GM23338 (cell line): ENCODE results near the gene MLLT11. TPM values are rescaled to one million over a fixed set of nuclear protein-coding genes. Genes with fewer than 3 reads are reported as not detected.

Experiments used
- ATAC-seq: fragments of 200-7000 bp; cut with Tn5 transposase; 3 replicates; pipeline ENCODE4 v1.9.1; 2020
- DNase-seq: peaks from one replicate; pipeline ENCODE4 v3.0.0-alpha.2; 2015; ENCODE audit warnings: low spot score
- H2AFZ ChIP-seq: fragments of 200-600 bp; sonication (generic); 2 replicates; pipeline ENCODE4 v1.8.0; 2016; ENCODE audit warnings: antibody characterized with exemption, mild to moderate bottlenecking, moderate library complexity
- H3F3A ChIP-seq: fragments of 200-600 bp; sonication (generic); replicated peaks from 2 replicates; pipeline ENCODE4 v1.8.0; 2017; ENCODE audit warnings: antibody characterized with exemption, mixed run types, low read depth
- H3K27ac ChIP-seq: fragments of 200-600 bp; sonication (generic); 2 replicates; pipeline ENCODE4 v1.6.1; 2016; ENCODE audit warnings: low read depth
- H3K27me3 ChIP-seq: fragments of 200-600 bp; sonication (generic); 2 replicates; pipeline ENCODE4 v1.8.0; 2016; ENCODE audit warnings: mild to moderate bottlenecking, mixed run types, moderate library complexity; ENCODE audit not compliant: insufficient read depth
- H3K36me3 ChIP-seq: fragments of 200-600 bp; sonication (generic); 2 replicates; pipeline ENCODE4 v1.8.0; 2016; ENCODE audit warnings: mild to moderate bottlenecking; ENCODE audit not compliant: insufficient read depth
- H3K4me1 ChIP-seq: fragments of 200-600 bp; sonication (generic); 2 replicates; pipeline ENCODE4 v1.8.0; 2016; ENCODE audit warnings: mild to moderate bottlenecking, moderate library complexity; ENCODE audit not compliant: insufficient read depth
- H3K4me2 ChIP-seq: fragments of 200-600 bp; sonication (generic); 2 replicates; pipeline ENCODE4 v1.7.1; 2017; ENCODE audit warnings: mixed run types
- H3K4me3 ChIP-seq: fragments of 200-600 bp; sonication (generic); 2 replicates; pipeline ENCODE4 v1.6.1; 2016; ENCODE audit warnings: mixed run types
- H3K79me2 ChIP-seq: fragments of 200-600 bp; sonication (generic); replicated peaks from 2 replicates; pipeline ENCODE4 v1.8.0; 2017; ENCODE audit warnings: mild to moderate bottlenecking; ENCODE audit not compliant: insufficient read depth
- H3K9me2 ChIP-seq: fragments of 200-600 bp; sonication (generic); 2 replicates; pipeline ENCODE4 v1.8.0; 2017; ENCODE audit not compliant: insufficient read depth
- H4K20me1 ChIP-seq: fragments of 200-600 bp; sonication (generic); replicated peaks from 2 replicates; pipeline ENCODE4 v1.8.0; 2017; ENCODE audit warnings: mild to moderate bottlenecking; ENCODE audit not compliant: insufficient read depth
- H3K27ac Mint-ChIP-seq: 2 replicates; pipeline ENCODE4 v1.8.0; 2020; ENCODE audit warnings: inconsistent platforms, mild to moderate bottlenecking, moderate library complexity, mixed read lengths
- H3K27me3 Mint-ChIP-seq: 3 replicates; pipeline ENCODE4 v1.8.0; 2022; ENCODE audit warnings: low read depth, mild to moderate bottlenecking, moderate library complexity, mixed read lengths, inconsistent platforms; ENCODE audit not compliant: insufficient read depth, poor library complexity
- H3K36me3 Mint-ChIP-seq: 3 replicates; pipeline ENCODE4 v1.8.0; 2021; ENCODE audit warnings: low read depth, mild to moderate bottlenecking, inconsistent platforms, moderate library complexity, mixed read lengths
- H3K4me1 Mint-ChIP-seq: 3 replicates; pipeline ENCODE4 v1.8.0; 2020; ENCODE audit warnings: mild to moderate bottlenecking, inconsistent platforms, mixed read lengths
- H3K4me3 Mint-ChIP-seq: 3 replicates; pipeline ENCODE4 v1.8.0; 2021; ENCODE audit warnings: moderate library complexity, mild to moderate bottlenecking, inconsistent platforms, mixed read lengths
- H3K9me3 Mint-ChIP-seq: 3 replicates; pipeline ENCODE4 v1.8.0; 2020; ENCODE audit warnings: moderate library complexity, mild to moderate bottlenecking, inconsistent platforms, mixed read lengths
- CTCF ChIP-seq, 2 experiments: fragments of 200-600 bp in 1 of 2; sonication (generic) in 1 of 2; conservative IDR thresholded peaks; 2 replicates each; pipeline versions ENCODE4 v1.5.1 to v1.6.1; 2016 to 2017; ENCODE audit warnings: antibody characterized with exemption in 2 of 2, low read depth in 2 of 2, mild to moderate bottlenecking in 2 of 2, moderate library complexity in 1 of 2
- ETS1 ChIP-seq: IDR thresholded peaks from 2 replicates; pipeline ENCODE4 v1.6.1; 2016; ENCODE audit warnings: antibody characterized with exemption
- EZH2 ChIP-seq: fragments of 200-600 bp; sonication (generic); IDR thresholded peaks from one replicate; pipeline ENCODE4 v1.8.0; 2017; ENCODE audit warnings: antibody characterized with exemption, mild to moderate bottlenecking, low read depth; ENCODE audit not compliant: unreplicated experiment
- EZH2phosphoT487 ChIP-seq: fragments of 200-600 bp; sonication (generic); IDR thresholded peaks from one replicate; pipeline ENCODE4 v1.8.1; 2018; ENCODE audit warnings: antibody characterized with exemption; ENCODE audit not compliant: unreplicated experiment
- JUNB ChIP-seq: IDR thresholded peaks from one replicate; pipeline ENCODE4 v1.6.1; 2016; ENCODE audit warnings: antibody characterized with exemption; ENCODE audit not compliant: unreplicated experiment
- NANOG ChIP-seq: IDR thresholded peaks from 2 replicates; pipeline ENCODE4 v1.6.1; 2016; ENCODE audit warnings: antibody characterized with exemption, borderline replicate concordance
- POLR2AphosphoS5 ChIP-seq: IDR thresholded peaks from 2 replicates; pipeline ENCODE4 v1.6.1; 2016; ENCODE audit warnings: antibody characterized with exemption, low read depth
- REST ChIP-seq: IDR thresholded peaks from one replicate; pipeline ENCODE4 v1.6.1; 2018; ENCODE audit warnings: antibody characterized with exemption; ENCODE audit not compliant: unreplicated experiment
- STAT1 ChIP-seq: IDR thresholded peaks from one replicate; pipeline ENCODE4 v1.6.1; 2016; ENCODE audit warnings: antibody characterized with exemption; ENCODE audit not compliant: unreplicated experiment
- ZNF114 ChIP-seq: fragments of 250-450 bp; sonication (Bioruptor Pico); IDR thresholded peaks from 2 replicates; pipeline ENCODE4 v1.5.0; 2020; ENCODE audit warnings: mild to moderate bottlenecking, moderate library complexity
- ZNF331 ChIP-seq: fragments of 250-450 bp; sonication (Bioruptor Pico); IDR thresholded peaks from 2 replicates; pipeline ENCODE4 v1.5.0; 2020; ENCODE audit warnings: low read depth, mild to moderate bottlenecking, moderate library complexity
- ZNF462 ChIP-seq: fragments of 250-450 bp; sonication (Bioruptor Pico); IDR thresholded peaks from 2 replicates; pipeline ENCODE4 v1.5.0; 2020; ENCODE audit warnings: mild to moderate bottlenecking, moderate library complexity
- polyA plus RNA-seq: library from polyadenylated mRNA; unstranded; fragments of >200 nt; fragmentation: Nextera tagmentation; extraction: Ambion mirVana; gene quantifications from 2 replicates; pipeline ENCODE4 v1.2.1, GENCODE V29; 2016
- total RNA-seq: library from RNA; depleted of rRNA; stranded (reverse); fragments of >200 nt; shearing (Covaris generic); gene quantifications from 2 replicates; pipeline ENCODE4 v1.2.3, GENCODE V29; 2014

The MLLT11 gene
- total and polyA plus RNA-seq, 2 experiments from 2014 or later: 10.6 to 22.6 TPM

GRCh38 chr1:151065089-151065645 lies 5.0 kb downstream of the MLLT11 start:
- no peak overlapping the region; the same call in 1 of the 2 replicates for H3K27ac Mint-ChIP-seq
- Histone ChIP-seq H2AFZ (no peak overlapping the region), H3K4me2 (no peak overlapping the region), H3K27me3 (no peaks in the 10 kb centered on the region), H4K20me1 (no peaks in the 10 kb centered on the region), H3K4me3 (no peak overlapping the region), H3F3A (peaks cover 29% of the 10 kb centered on the region), H3K9me2 (no peaks in the 10 kb centered on the region), H3K4me1 (peaks cover 15% of the 10 kb centered on the region), H3K79me2 (peaks cover 57% of the 10 kb centered on the region), H3K36me3 (no peaks in the 10 kb centered on the region), H3K27ac (no peak overlapping the region)
- peaks cover 7% of the 10 kb centered on the region for H3K27me3 Mint-ChIP-seq
- no peak overlapping the region for H3K4me3 Mint-ChIP-seq
- no peak for TF ChIP-seq JUNB
- no peak for TF ChIP-seq STAT1
- TF ChIP-seq ZNF114: no peak
- no peak for TF ChIP-seq CTCF (conservative IDR thresholded peaks at IDR 0.05; ENCODE audit: low read depth in 2 of 2)
- no peak for TF ChIP-seq REST
- TF ChIP-seq ETS1: no peak
- no peak for TF ChIP-seq EZH2phosphoT487
- no peak for TF ChIP-seq NANOG
- TF ChIP-seq EZH2: no peak
- TF ChIP-seq ZNF331 (CRISPR knock-in tag): no peak
- no peak for TF ChIP-seq POLR2AphosphoS5
- no peak for TF ChIP-seq ZNF462 (CRISPR knock-in tag)
- H3K9me3 Mint-ChIP-seq: no peaks in the 10 kb centered on the region
- no peak for ATAC-seq
- no peak for DNase-seq
- peaks cover 26% of the 10 kb centered on the region for H3K4me1 Mint-ChIP-seq
- peaks cover 34% of the 10 kb centered on the region for H3K36me3 Mint-ChIP-seq
